Suprapubic skin (tissue), 4 donors: Measurements from ENCODE around the gene GRIN3B. TPM values are rescaled to one million over a fixed set of nuclear protein-coding genes. Genes with fewer than 3 reads are reported as not detected.

Experiments used
- DNase-seq, 2 donors: peaks; one replicate each; pipeline ENCODE4 v3.0.0-alpha.2; 2019; ENCODE audit warnings: low spot score in 2 of 2
- H3K27ac ChIP-seq: fragments of 200-600 bp; sonication (generic); one replicate; pipeline ENCODE4 v1.5.1; 2019
- H3K27me3 ChIP-seq: fragments of 200-600 bp; sonication (generic); one replicate; pipeline ENCODE4 v1.5.1; 2019
- H3K36me3 ChIP-seq: fragments of 200-600 bp; sonication (generic); one replicate; pipeline ENCODE4 v1.5.1; 2019
- H3K4me1 ChIP-seq: fragments of 200-600 bp; sonication (generic); one replicate; pipeline ENCODE4 v1.5.1; 2019
- H3K4me3 ChIP-seq: fragments of 200-600 bp; sonication (generic); one replicate; pipeline ENCODE4 v1.5.1; 2019; ENCODE audit warnings: mild to moderate bottlenecking
- H3K9me3 ChIP-seq: fragments of 200-600 bp; sonication (generic); one replicate; pipeline ENCODE4 v1.5.1; 2019
- CTCF ChIP-seq, 2 donors: fragments of 200-600 bp in 1 of 2; fragments of 450-650 bp in 1 of 2; sonication (generic) in 1 of 2; IDR thresholded peaks; one replicate each; pipeline ENCODE4 v1.5.1; 2016 to 2019; ENCODE audit warnings: antibody characterized with exemption in 2 of 2, mild to moderate bottlenecking in 1 of 2, moderate library complexity in 1 of 2
- EP300 ChIP-seq: sonication (generic); formaldehyde crosslinking; IDR thresholded peaks from one replicate; pipeline ENCODE4 v1.6.1; 2017; ENCODE audit warnings: antibody characterized with exemption
- POLR2A ChIP-seq, 2 donors: fragments of 450-650 bp; IDR thresholded peaks; one replicate each; pipeline ENCODE4 v1.6.1; 2017; ENCODE audit warnings: antibody characterized with exemption in 2 of 2, mild to moderate bottlenecking in 2 of 2, moderate library complexity in 2 of 2
- POLR2AphosphoS5 ChIP-seq, 3 donors: sonication (generic); formaldehyde crosslinking; IDR thresholded peaks; one replicate each; pipeline ENCODE4 v1.6.1; 2017; ENCODE audit warnings: antibody characterized with exemption in 3 of 3
- WGBS: methylation state at CpG from one replicate; pipeline ENCODE4 v1.1.5; 2018; 5-methylcytosine and 5-hydroxymethylcytosine counted together
- total RNA-seq, 4 donors: library from RNA; depleted of rRNA; stranded (reverse); fragments of >200 nt; gene quantifications; one replicate each; pipeline ENCODE4 v1.1.0, GENCODE V29; 2016

The GRIN3B gene
- total RNA-seq, 4 donors from 2014 or later: 0.13 to 1.1 TPM; not detected in 2

- no peak for TF ChIP-seq POLR2A (IDR thresholded peaks at IDR 0.05)
- no peak for TF ChIP-seq EP300
- no peak for TF ChIP-seq POLR2AphosphoS5 (IDR thresholded peaks at IDR 0.05)
- no peak for TF ChIP-seq CTCF (IDR thresholded peaks at IDR 0.05)
- DNase-seq: no peak
- peaks cover 36% of the 10 kb centered on the region for H3K36me3 ChIP-seq
Observed at GRCh38 chr19:991932-992669, 8.1 kb upstream of the GRIN3B start.

GRCh38 chr19:992670-993055 lies 7.6 kb upstream of the GRIN3B start:
- H3K4me3 ChIP-seq: no peak overlapping the region
- peaks cover 11% of the 10 kb centered on the region for H3K4me1 ChIP-seq
- peaks cover 29% of the 10 kb centered on the region for H3K27me3 ChIP-seq
- peaks cover 36% of the 10 kb centered on the region for H3K36me3 ChIP-seq
- 96% methylated on average over 13 of the region's 13 CpGs for WGBS
- no peak for TF ChIP-seq CTCF (IDR thresholded peaks at IDR 0.05)
- TF ChIP-seq POLR2A (IDR thresholded peaks at IDR 0.05): no peak
- no peak for TF ChIP-seq EP300
- no peak for TF ChIP-seq POLR2AphosphoS5 (IDR thresholded peaks at IDR 0.05)
- H3K27ac ChIP-seq: no peak overlapping the region
- no peak for DNase-seq
- H3K9me3 ChIP-seq: no peaks in the 10 kb centered on the region

More at GRCh38 chr19:991932-992669, 8.1 kb upstream of the GRIN3B start:
- H3K9me3 ChIP-seq: no peaks in the 10 kb centered on the region
- peaks cover 11% of the 10 kb centered on the region for H3K4me1 ChIP-seq
- no peak overlapping the region for H3K4me3 ChIP-seq
- WGBS: 93% methylated on average over 21 of the region's 42 CpGs
- H3K27ac ChIP-seq: no peak overlapping the region
- peaks cover 23% of the 10 kb centered on the region for H3K27me3 ChIP-seq

GRCh38 chr19:993361-993830 lies 6.8 kb upstream of the GRIN3B start:
- Histone ChIP-seq H3K27me3 (peaks cover 36% of the 10 kb centered on the region), H3K27ac (no peak overlapping the region), H3K4me1 (peaks cover 11% of the 10 kb centered on the region), H3K4me3 (no peak overlapping the region), H3K9me3 (no peaks in the 10 kb centered on the region), H3K36me3 (peaks cover 32% of the 10 kb centered on the region)
- WGBS: 87% methylated on average over 11 of the region's 17 CpGs
- DNase-seq: no peak
- TF ChIP-seq POLR2AphosphoS5 (IDR thresholded peaks at IDR 0.05) (no peak), EP300 (no peak), POLR2A (IDR thresholded peaks at IDR 0.05) (no peak), CTCF (IDR thresholded peaks at IDR 0.05) (no peak)

GRCh38 chr19:993831-994393 lies 6.3 kb upstream of the GRIN3B start:
- 97% methylated on average over 22 of the region's 43 CpGs for WGBS
- H3K4me3 ChIP-seq: no peak overlapping the region
- DNase-seq: no peak
- peaks cover 28% of the 10 kb centered on the region for H3K36me3 ChIP-seq
- H3K27ac ChIP-seq: no peak overlapping the region
- H3K4me1 ChIP-seq: peaks cover 11% of the 10 kb centered on the region
- no peaks in the 10 kb centered on the region for H3K9me3 ChIP-seq
- TF ChIP-seq EP300 (no peak), CTCF (IDR thresholded peaks at IDR 0.05) (no peak), POLR2AphosphoS5 (IDR thresholded peaks at IDR 0.05) (no peak), POLR2A (IDR thresholded peaks at IDR 0.05) (no peak)
- peaks cover 42% of the 10 kb centered on the region for H3K27me3 ChIP-seq

GRCh38 chr19:994516-994915 lies 5.7 kb upstream of the GRIN3B start:
- Histone ChIP-seq H3K27ac (no peak overlapping the region), H3K4me1 (peaks cover 11% of the 10 kb centered on the region), H3K9me3 (no peaks in the 10 kb centered on the region), H3K36me3 (peaks cover 28% of the 10 kb centered on the region), H3K27me3 (peaks cover 48% of the 10 kb centered on the region), H3K4me3 (no peak overlapping the region)
- WGBS: 92% methylated on average over 10 of the region's 18 CpGs
- no peak for DNase-seq
- TF ChIP-seq POLR2AphosphoS5 (IDR thresholded peaks at IDR 0.05) (no peak), EP300 (no peak), POLR2A (IDR thresholded peaks at IDR 0.05) (no peak), CTCF (IDR thresholded peaks at IDR 0.05) (no peak)
